Central memory CD8-positive, alpha-beta T cell (primary cell): ENCODE measurements around the gene PRPSAP1.

Experiments used
- ATAC-seq: fragments of 150-1000 bp; cut with Tn5 transposase; replicated peaks from 2 replicates; pipeline ENCODE4 v1.10.0; 2022; ENCODE audit warnings: mild to moderate bottlenecking, moderate FRiP score, moderate number of reproducible peaks; ENCODE audit not compliant: poor library complexity, severe bottlenecking; ENCODE audit errors: extremely low read depth
- DNase-seq, 2 donors: peaks; one replicate each; pipeline ENCODE4 v3.0.0; 2021; ENCODE audit warnings: low spot score in 2 of 2
- H3K27ac Mint-ChIP-seq: one replicate; pipeline ENCODE4 v1.8.0; 2022; ENCODE audit warnings: low read depth, mild to moderate bottlenecking, moderate library complexity, mixed read lengths
- H3K27me3 Mint-ChIP-seq: one replicate; pipeline ENCODE4 v1.8.0; 2022; ENCODE audit warnings: mixed read lengths
- H3K36me3 Mint-ChIP-seq: one replicate; pipeline ENCODE4 v1.8.0; 2022; ENCODE audit warnings: mild to moderate bottlenecking, moderate library complexity, mixed read lengths; ENCODE audit not compliant: insufficient read depth
- H3K4me1 Mint-ChIP-seq: one replicate; pipeline ENCODE4 v1.8.0; 2022; ENCODE audit warnings: mixed read lengths
- H3K4me3 Mint-ChIP-seq: one replicate; pipeline ENCODE4 v1.8.0; 2022; ENCODE audit warnings: mild to moderate bottlenecking, moderate library complexity, mixed read lengths
- H3K9me3 Mint-ChIP-seq: one replicate; pipeline ENCODE4 v1.8.0; 2022; ENCODE audit warnings: mixed read lengths

PRPSAP1 gene

DNA sequence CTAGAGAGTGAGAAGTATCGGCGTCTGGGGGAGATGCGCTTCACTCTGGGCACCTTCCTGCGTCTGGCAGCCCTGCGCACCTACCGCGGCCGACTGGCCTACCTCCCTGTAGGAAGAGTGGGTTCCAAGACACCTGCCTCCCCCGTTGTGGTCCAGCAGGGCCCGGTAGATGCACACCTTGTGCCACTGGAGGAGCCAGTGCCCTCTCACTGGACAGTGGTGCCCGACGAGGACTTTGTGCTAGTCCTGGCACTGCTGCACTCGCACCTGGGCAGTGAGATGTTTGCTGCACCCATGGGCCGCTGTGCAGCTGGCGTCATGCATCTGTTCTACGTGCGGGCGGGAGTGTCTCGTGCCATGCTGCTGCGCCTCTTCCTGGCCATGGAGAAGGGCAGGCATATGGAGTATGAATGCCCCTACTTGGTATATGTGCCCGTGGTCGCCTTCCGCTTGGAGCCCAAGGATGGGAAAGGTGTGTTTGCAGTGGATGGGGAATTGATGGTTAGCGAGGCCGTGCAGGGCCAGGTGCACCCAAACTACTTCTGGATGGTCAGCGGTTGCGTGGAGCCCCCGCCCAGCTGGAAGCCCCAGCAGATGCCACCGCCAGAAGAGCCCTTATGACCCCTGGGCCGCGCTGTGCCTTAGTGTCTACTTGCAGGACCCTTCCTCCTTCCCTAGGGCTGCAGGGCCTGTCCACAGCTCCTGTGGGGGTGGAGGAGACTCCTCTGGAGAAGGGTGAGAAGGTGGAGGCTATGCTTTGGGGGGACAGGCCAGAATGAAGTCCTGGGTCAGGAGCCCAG is 33.5 kb upstream of the PRPSAP1 start:
- Mint-ChIP-seq H3K27me3 (no peaks in the 10 kb centered on the region), H3K36me3 (peaks cover 9% of the 10 kb centered on the region), H3K4me1 (peaks cover 10% of the 10 kb centered on the region), H3K27ac (no peak overlapping the region), H3K4me3 (no peak overlapping the region), H3K9me3 (no peaks in the 10 kb centered on the region)
- DNase-seq, result no peak
- no peak for ATAC-seq

DNA sequence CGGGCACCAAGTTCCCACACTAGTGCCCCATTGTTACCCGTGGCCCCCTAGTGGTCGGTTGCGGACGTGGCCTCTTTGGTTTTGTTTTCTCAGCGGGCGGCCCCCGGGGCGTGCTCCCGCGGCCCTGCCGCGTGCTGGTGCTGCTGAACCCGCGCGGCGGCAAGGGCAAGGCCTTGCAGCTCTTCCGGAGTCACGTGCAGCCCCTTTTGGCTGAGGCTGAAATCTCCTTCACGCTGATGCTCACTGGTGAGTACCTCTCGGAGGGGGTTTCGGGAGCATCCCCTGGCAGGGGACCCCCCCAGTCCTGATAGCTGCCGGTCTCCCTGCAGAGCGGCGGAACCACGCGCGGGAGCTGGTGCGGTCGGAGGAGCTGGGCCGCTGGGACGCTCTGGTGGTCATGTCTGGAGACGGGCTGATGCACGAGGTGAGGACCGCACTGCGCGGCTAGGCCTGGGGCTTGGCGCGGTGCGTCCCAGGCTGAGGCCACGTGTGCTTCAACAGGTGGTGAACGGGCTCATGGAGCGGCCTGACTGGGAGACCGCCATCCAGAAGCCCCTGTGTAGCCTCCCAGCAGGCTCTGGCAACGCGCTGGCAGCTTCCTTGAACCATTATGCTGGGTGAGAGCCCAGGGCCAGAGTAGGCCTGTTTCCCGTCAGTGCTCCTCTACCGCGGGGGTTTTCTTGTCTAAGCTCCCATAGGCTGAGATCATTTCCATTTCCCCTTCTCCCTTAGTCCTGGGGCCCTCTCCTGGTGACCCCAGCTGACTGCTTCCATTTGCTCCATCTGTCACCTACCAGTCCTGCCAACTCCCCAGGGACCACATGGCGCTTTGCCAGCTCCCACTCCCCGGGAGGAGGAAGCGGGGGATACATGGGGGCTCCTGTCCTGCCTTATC is 32.4 kb upstream of the PRPSAP1 start:
- peaks cover 10% of the 10 kb centered on the region for H3K4me1 Mint-ChIP-seq
- ATAC-seq (no peak), DNase-seq (peak; percentile 80 to 81)
- no peak overlapping the region for H3K27ac Mint-ChIP-seq
- peaks cover 9% of the 10 kb centered on the region for H3K36me3 Mint-ChIP-seq
- H3K27me3 Mint-ChIP-seq, result no peaks in the 10 kb centered on the region
- H3K9me3 Mint-ChIP-seq, result no peaks in the 10 kb centered on the region
- H3K4me3 Mint-ChIP-seq, result peak overlapping the region; percentile 71

DNA sequence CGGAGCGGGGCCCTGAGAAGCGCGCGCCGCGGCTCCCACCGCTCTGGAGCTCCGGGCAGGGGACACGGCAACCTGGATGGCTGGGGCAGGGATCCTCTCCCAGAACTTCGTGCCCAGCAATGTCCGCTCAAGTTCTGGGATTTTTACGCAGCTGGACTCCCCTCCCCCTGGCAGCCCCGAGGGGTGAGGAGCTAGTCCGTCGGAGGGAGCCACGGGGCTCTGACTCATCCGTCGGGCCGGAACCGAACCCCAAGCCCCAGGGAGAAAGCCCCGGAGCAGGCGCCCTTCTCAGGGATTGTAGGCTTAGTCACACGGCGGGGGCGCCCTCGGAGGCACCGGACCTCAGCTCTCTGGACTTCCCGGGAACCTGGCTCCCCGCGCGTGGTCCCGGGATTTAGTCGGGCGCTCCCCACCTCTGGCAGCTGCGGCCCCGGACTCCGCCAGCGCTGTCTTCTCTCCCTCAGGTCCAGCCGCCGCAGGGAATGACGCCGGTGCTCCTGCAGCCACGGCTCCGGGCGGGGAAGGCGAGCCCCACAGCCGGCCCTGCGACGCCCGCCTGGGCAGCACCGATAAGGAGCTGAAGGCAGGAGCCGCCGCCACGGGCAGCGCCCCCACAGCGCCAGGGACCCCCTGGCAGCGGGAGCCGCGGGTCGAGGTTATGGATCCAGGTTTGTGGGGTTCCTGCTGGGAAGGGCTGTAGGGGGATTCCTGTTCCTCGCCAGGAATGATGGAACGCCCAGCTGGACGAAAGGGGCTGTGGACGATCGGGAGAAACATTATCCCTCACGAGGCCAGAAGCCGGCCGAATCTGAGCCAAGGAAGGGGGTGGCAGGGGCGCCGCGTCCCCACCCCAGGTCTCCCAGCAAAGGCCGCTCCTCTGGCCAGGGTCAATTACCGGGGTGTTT is 31.5 kb upstream of the PRPSAP1 start:
- Mint-ChIP-seq H3K36me3 (peaks cover 6% of the 10 kb centered on the region), H3K4me3 (peak overlapping the region; percentile 71), H3K27ac (no peak overlapping the region), H3K27me3 (no peaks in the 10 kb centered on the region), H3K4me1 (peaks cover 10% of the 10 kb centered on the region), H3K9me3 (no peaks in the 10 kb centered on the region)
- DNase-seq (no peak), ATAC-seq (no peak)

DNA sequence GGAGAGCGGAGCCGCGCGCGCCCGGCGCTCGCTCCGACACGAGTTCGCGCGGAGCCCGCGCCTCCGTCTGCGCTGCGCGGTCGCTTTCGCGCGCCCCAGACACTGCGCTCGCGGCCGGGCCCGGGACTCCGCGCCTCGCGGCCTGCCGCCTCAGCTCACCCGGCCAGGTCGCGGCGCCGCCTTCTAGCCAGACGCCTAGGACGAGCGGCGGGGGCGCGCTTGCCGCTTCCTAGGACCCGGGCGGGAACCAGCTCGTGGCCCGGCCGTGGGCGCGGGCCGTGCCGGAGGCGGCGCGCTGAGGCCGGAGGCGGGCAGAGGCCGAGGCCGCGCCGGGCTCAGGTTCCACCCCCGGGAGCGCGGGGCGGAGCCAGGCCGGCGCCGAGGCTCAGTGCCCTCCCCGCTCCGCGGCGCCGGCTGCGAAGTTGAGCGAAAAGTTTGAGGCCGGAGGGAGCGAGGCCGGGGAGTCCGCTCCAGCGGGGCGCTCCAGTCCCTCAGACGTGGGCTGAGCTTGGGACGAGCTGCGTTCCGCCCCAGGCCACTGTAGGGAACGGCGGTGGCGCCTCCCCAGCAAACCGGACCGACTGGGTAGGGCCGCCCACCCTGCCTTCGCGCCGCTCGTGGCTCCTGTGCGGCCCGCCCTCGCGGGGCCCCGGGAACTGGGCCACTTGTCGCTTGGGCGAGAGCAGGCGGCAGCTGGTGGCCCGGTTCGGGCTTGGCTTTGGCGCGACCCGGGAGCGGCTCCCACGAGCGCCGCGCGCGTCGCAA is 30.7 kb upstream of the PRPSAP1 start, which contains the start of gene SPHK1:
TSS of gene SPHK1 (plus strand) at position 388 of the 765 bp plus-strand sequence. CDS start 1,036 bp downstream, outside the sequence.
- DNase-seq (peak; percentile 31 to 33), ATAC-seq (peak; percentile 47)
- Mint-ChIP-seq H3K27me3 (no peaks in the 10 kb centered on the region), H3K4me1 (peaks cover 10% of the 10 kb centered on the region), H3K27ac (peak within 1 kb of the TSS; percentile 88), H3K36me3 (peaks cover 6% of the 10 kb centered on the region), H3K4me3 (peak within 1 kb of the TSS; percentile 90), H3K9me3 (no peaks in the 10 kb centered on the region)

DNA sequence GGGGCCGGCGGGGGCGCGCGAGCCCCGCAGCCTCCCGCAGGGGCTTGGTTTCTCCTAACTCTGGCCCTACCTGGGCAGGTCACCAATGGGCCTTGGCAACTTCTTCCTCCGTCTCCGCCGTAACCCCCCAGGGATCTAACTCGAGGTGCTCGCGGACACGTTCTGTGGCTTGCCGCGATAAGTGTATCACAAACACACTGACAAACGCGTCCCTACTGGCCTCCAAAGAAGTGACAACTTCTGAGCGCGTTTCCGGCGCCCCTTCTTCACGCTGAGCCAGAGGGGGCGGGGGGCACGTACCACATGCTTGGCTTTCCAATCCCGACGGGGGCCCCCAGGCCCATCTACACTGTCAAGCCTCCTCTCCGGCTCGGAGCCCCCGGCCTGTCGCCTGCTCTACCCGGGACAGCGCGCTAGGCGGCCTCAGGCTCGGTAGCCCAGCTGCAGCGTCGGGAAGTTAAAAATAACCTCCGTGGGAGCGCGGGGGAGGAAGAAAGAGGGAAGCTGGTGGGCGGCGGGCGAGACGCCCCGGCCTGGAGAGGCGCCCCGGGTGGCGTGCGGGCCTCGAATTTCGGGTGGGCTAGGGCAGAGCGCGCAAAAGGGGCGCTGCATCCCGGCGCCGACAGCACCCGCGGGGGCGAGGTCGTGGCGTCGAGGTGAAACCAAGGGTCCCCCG is 30.0 kb upstream of the PRPSAP1 start:
- Mint-ChIP-seq H3K36me3 (peaks cover 6% of the 10 kb centered on the region), H3K4me3 (peak overlapping the region; percentile 90), H3K27me3 (no peaks in the 10 kb centered on the region)

DNA sequence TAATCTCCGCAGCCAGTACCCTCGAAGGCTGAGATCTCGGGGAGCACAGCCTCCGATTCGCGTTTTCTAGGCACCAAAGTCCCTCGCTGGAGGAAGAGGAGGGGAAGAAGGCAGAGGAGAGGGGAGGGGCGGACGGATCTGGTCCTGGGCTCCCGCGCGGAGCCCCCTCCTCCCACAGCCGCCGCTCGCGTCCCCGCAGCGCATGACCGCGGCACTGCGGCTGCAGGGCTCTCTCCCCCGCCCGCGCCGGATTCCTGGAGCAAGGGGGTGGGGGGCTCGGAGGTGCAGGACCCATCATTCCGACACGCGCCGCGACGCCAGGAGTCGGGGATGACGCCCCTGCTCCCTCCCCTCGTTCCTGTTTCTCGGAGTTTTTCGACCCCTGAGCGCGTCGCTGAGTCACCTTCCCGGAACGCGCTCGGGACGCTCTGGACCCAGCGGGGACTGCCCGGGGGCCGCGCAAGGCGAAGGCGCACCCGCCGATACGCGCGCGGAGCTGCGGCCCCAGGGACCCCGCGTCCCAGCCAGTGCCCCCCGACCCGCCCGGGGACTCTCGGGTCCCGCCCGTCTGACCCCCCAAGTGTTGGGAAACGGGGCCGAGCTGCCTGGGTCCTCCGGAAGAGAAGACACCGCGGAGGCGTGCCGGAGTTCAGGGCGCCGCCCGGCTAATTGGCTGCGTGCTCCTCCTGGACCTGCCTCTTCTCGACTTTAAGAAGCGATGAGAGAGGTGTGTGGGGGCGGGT is 29.3 kb upstream of the PRPSAP1 start:
- ATAC-seq (peak; percentile 68), DNase-seq (peak in 1 of 2 donors; percentile 37)
- Mint-ChIP-seq H3K4me3 (peak overlapping the region; percentile 90), H3K9me3 (no peaks in the 10 kb centered on the region), H3K4me1 (peaks cover 10% of the 10 kb centered on the region), H3K27me3 (no peaks in the 10 kb centered on the region), H3K36me3 (peaks cover 6% of the 10 kb centered on the region), H3K27ac (no peak overlapping the region)

More for the DNA sequence above, 30.0 kb upstream of the PRPSAP1 start:
- DNase-seq (peak; percentile 39 to 40), ATAC-seq (peak; percentile 43)
- Mint-ChIP-seq H3K9me3 (no peaks in the 10 kb centered on the region), H3K27ac (peak overlapping the region; percentile 88), H3K4me1 (peaks cover 10% of the 10 kb centered on the region)

DNA sequence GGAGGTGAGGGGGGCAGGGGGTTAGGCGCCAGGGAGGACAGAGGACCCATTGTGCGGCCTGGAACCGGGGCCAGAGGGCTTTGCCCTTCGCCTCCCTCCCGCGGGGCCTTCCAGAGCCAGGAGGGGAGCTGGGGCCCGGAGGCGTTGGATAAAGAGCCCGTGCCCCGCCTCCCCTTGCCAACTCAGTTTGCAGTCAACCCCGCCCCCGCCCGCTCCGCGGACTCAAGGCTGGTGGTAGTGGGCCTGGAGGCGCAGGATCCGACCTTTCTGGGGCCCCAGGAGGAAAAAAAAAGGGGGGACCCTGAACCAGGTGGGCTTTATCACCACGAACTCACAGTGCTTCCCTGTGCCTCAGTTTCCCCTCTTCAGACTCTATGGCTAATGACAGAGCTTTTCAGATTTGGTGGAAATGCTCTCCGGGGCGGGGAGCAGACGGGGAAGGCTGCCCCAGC is 28.7 kb upstream of the PRPSAP1 start:
- H3K4me3 Mint-ChIP-seq, result peak overlapping the region; percentile 90
- no peak overlapping the region for H3K27ac Mint-ChIP-seq
- no peak for ATAC-seq
- H3K36me3 Mint-ChIP-seq, result peaks cover 6% of the 10 kb centered on the region
- no peaks in the 10 kb centered on the region for H3K9me3 Mint-ChIP-seq
- H3K27me3 Mint-ChIP-seq, result no peaks in the 10 kb centered on the region
- DNase-seq, result no peak
- peaks cover 10% of the 10 kb centered on the region for H3K4me1 Mint-ChIP-seq

DNA sequence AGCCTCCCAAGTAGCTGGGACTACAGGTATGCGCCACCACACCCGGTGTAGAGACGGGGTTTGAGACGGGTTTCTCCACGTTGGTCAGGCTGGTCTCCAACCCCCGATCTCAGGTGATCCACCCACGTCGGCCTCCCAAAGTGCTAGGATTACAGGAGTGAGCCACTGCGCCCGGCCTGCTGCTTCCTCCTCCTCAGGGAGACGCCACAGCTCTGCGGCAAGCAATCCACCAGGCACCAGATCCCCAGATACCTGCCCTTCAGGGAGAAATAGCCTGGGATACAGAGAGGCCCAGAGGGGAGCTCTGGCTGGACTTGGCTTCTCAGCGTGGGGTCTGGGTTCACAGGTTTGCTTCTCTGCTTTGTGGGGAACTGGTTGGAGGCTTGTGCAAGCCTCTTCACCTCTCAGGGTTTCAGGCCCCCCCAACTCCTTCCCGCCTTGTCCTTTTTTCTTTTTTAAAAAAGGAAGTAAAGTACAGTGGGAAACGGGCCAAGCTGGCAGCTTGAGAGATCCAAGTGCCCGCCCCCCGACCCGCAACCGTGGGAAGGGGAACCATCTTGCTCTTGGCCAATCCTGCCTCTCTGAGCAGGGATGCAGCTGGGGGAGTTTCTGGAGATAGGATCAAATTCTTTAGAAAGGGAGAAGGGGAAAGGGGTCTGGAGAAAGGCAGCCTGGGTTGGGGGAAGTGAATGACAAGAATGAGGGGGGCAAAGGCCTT is 28.1 kb upstream of the PRPSAP1 start:
- ATAC-seq, result no peak
- peaks cover 6% of the 10 kb centered on the region for H3K36me3 Mint-ChIP-seq
- no peak for DNase-seq
- no peaks in the 10 kb centered on the region for H3K9me3 Mint-ChIP-seq
- H3K27ac Mint-ChIP-seq, result no peak overlapping the region
- no peaks in the 10 kb centered on the region for H3K27me3 Mint-ChIP-seq
- peaks cover 10% of the 10 kb centered on the region for H3K4me1 Mint-ChIP-seq
- H3K4me3 Mint-ChIP-seq, result peak overlapping the region; percentile 90

DNA sequence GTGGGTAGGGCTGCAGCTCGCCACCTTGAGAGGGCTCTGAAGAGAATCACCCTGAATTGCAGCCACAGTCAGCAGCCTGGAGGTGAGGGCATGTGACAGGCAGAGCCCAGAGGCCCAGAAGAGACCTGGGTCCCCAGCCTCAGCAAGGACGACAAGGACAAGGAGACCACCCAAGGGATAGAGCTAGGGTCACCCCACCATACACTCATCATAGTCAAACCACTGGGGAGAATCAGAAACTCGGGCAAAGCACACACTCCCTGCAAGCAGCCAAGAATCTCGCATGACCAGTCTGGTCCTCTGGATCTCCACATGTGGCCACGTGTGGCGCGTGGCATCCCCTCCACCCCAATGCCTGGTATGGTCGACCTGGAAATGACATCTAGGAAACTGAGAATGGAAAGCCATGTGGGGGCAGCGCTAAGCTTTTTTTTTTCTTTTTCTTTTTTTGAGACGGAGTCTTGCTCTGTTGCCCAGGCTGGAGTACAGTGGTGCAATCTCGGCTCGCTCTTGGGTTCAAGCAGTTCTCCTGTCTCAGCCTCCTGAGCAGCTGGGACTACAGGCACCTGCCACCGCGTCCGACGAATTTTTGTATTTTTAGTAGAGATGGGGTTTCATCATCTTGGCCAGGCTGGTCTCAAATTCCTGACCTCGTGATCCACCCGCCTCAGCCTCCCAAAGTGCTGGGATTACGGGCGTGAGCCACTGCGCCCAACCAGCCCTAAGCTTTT is 26.1 kb upstream of the PRPSAP1 start:
- Mint-ChIP-seq H3K27ac (no peak overlapping the region), H3K4me1 (peaks cover 5% of the 10 kb centered on the region), H3K36me3 (peaks cover 3% of the 10 kb centered on the region), H3K4me3 (no peak overlapping the region), H3K9me3 (no peaks in the 10 kb centered on the region), H3K27me3 (no peaks in the 10 kb centered on the region)
- DNase-seq (no peak), ATAC-seq (no peak)

DNA sequence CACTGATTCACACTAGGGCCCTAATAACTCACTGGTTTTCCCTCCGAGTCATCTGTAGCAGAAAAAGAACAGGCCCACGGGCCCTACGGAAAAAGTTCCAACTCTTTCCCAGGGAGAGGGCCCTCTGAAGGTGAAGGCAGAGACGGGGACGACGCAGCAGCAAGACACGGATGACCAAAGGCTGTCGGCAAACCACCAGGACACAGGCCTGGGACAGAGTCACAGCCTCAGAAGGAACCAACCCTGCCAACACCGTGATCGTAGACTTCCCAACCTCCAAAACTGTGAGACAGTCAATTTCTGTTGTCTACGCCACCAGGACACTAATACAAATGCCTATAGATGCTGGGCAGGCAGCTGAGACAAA is 25.5 kb upstream of the PRPSAP1 start:
- Mint-ChIP-seq H3K4me3 (no peak overlapping the region), H3K4me1 (peaks cover 5% of the 10 kb centered on the region), H3K36me3 (peaks cover 3% of the 10 kb centered on the region), H3K9me3 (no peaks in the 10 kb centered on the region), H3K27ac (no peak overlapping the region), H3K27me3 (no peaks in the 10 kb centered on the region)
- DNase-seq, result no peak
- ATAC-seq, result no peak
